Spleen (tissue), 7 donors: ENCODE results near the gene CCDC195.

ENCODE experiments used
- POLR2AphosphoS5 ChIP-seq, 3 donors: sonication (generic); formaldehyde crosslinking; IDR thresholded peaks; one replicate each; pipeline ENCODE4 v1.5.1; 2017; ENCODE audit warnings: antibody characterized with exemption in 3 of 3
- TF ChIP-seq, protein P1 (sequence below), 11 experiments: fragments of 200-600 bp in 7 of 11; fragments of 450-650 bp in 4 of 11; sonication (generic) in 4 of 11; IDR thresholded peaks in 8 of 11; conservative IDR thresholded peaks in 3 of 11; 1 replicate in 7 of 11; 2 replicates in 4 of 11; pipeline versions ENCODE4 v1.4.0 to v1.8.0; 2016 to 2021; ENCODE audit warnings: antibody characterized with exemption in 11 of 11, inconsistent platforms in 4 of 11, mild to moderate bottlenecking in 1 of 11
- donor health status: DM: no; HTN: no; CAD: no; lungs with moderate emphysema.
- donor health status: DM: no; HTN: no; CAD: no.
- donor health status: DM: no; HTN: no; CAD: no.

DNA sequence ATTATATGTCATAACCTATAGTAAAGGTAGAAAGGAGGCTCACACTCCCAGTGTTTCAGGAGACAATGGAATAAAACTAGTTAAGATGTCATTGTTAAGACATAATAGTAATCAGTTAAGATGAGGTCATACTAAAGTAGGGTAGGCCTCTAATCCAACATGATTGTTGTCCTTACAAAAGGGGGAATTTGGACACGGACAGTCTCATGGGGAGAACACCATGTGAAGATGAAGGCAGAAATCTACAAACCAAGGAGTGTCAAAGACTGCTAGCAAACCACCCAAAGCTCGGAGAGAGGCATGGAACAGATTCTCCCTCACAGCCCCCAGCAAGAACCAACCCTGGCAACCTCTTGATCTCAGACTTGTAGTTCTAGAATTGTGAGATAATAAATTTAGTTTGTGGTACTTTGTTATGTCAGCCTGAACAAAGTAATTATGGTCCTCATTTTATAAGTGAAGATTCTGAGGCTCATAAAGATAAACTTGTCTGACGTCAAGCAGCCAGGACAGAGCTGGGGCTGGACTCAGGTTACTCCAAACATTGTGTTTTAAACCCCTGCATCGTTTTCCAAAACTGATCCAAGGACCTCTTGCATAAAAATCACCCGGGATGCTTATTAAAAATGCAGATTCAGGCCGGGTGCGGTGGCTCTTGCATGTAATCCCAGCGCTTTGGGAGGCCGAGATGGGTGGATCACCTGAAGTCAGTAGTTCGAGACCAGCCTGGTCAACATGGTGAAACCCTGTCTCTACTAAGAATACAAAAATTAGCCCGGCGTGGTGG, 47.8 kb downstream of the CCDC195 start:
- TF ChIP-seq POLR2AphosphoS5 (IDR thresholded peaks at IDR 0.05), result no peak
- TF ChIP-seq, protein P1, sequence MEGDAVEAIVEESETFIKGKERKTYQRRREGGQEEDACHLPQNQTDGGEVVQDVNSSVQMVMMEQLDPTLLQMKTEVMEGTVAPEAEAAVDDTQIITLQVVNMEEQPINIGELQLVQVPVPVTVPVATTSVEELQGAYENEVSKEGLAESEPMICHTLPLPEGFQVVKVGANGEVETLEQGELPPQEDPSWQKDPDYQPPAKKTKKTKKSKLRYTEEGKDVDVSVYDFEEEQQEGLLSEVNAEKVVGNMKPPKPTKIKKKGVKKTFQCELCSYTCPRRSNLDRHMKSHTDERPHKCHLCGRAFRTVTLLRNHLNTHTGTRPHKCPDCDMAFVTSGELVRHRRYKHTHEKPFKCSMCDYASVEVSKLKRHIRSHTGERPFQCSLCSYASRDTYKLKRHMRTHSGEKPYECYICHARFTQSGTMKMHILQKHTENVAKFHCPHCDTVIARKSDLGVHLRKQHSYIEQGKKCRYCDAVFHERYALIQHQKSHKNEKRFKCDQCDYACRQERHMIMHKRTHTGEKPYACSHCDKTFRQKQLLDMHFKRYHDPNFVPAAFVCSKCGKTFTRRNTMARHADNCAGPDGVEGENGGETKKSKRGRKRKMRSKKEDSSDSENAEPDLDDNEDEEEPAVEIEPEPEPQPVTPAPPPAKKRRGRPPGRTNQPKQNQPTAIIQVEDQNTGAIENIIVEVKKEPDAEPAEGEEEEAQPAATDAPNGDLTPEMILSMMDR (IDR thresholded peaks at IDR 0.05 in 8 of 11, conservative IDR thresholded peaks at IDR 0.05 in 3 of 11), result no peak
